Stimulated activated CD8-positive, alpha-beta memory T cell treated with anti-CD3 and anti-CD28 coated beads, Interleukin-4, amount 100 ng/mL, for 24 hours (primary cell): ENCODE data around the gene RUNDC3A.

Experiments used
- DNase-seq: peaks from one replicate; pipeline ENCODE4 v3.0.0-alpha.2; 2020; ENCODE audit warnings: low read depth

The RUNDC3A gene

GRCh38 chr17:44283344-44284023 is 24.9 kb upstream of the RUNDC3A start:
- DNase-seq: no peak

DNA sequence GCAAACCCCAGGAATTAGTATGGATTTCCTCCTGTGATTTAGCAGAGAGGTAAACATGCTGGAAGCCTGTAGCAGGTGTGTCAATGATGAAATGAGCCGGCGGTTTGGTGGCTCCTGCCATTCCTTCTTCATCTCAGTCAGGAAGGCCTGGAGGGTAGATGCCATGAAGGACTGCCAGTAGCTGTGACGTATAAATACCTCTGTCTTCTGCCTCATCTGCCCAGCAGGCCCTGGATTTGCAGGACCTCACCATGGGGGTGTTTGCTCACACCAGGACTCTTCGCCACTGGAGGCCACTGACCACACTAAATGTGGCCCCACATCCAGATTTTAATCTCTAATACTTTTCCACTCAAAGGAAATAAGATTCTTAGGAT is 24.4 kb upstream of the RUNDC3A start:
- DNase-seq: no peak

DNA sequence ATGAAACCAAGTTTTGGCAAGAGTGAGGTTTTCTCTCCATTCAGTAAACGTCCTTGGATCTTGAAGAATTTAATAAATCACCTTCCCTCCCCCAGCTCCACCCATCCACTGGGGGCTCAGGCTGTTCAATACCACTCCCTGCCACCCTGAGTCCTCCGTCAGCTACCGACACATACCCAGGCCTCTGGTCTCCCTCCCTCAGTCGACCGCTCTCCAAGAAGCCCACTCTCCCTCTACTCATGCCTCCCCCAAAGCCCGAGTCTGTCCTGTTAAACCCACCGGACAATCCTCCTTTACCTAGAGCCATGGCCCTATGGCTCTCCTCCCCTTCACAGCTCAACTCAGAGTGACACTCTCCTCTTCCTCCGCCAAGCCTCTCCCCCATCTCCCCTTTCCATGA is 20.8 kb upstream of the RUNDC3A start:
- DNase-seq: no peak

- no peak for DNase-seq
Observed at GRCh38 chr17:44293509-44294226, 14.7 kb upstream of the RUNDC3A start.

DNA sequence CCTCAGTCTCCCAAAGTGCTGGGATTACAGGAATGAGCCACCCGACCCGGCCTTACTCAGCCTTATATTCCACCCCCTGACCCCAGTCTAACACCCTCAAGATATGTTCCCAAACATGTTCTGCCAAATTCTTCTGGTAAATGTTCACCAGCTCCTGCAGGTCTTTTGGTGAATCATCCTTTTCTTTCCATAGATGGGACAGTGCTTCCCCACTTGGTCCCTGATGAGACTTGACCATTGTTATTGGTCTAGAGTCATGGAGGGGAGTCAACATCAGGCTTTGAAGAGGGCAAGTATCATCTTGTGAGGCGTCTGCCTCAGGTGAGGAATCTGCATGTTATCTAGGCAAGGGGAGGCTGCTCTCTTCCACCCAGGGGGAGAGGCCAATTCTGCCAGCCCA is 10.4 kb upstream of the RUNDC3A start:
- DNase-seq: no peak

DNA sequence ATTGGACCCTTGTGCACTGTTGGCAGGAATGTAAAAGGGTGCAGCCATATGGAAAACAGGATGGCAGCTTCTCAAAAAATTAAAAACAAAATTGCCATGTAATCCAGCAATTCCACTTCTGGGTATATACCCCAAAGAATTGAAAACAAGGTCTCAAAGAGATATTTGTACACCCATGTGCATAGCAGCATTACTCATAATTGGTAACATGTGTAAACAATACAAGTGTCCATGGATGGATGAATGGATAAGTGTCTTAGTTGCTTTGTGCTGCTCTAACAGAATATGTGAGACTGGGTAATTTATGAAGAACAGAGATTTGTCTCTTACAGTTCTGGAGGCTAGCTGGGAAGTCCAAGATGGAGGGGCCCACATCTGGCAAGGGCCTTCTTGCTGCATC is 3.8 kb upstream of the RUNDC3A start:
- DNase-seq: no peak

DNA sequence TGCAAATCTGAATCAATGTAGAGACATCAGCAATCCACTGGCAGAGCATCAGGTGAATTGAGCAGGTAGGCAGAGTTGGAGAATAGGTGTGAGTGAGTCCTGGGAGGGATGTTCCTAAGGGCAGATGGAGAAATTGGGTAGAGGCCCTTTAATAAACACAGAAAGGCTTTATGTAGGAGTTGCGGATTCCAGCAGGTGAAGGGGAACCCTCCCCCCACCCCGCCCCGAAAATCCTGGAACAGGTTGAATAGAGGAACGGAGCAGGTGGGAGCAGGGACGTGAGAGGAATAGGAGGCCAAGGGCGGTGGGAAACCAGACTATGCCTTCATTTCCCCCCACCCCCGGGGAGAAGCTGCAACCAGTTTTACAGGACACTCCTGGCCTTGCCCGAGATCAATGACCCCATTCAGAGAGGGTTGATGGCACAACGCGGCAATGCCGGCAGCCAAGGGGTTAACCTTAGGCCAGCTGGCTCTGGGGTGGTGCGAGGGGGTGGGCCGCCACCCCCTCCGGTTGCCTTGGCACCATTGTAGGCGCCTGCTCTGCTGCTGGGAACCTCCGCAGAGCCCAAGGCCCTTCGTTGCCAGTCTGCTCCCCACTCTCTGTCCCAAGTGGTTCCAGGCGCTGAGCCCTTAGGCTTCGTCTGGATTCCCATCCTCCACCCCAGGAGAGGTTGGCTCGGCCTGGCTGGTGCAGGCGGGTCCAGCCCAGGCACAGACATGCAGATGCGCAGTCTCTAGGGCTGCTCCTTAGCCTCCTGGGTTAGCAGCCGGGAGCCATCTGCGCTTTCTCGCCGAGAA is 814 bp upstream of the RUNDC3A start:
- no peak for DNase-seq

DNA sequence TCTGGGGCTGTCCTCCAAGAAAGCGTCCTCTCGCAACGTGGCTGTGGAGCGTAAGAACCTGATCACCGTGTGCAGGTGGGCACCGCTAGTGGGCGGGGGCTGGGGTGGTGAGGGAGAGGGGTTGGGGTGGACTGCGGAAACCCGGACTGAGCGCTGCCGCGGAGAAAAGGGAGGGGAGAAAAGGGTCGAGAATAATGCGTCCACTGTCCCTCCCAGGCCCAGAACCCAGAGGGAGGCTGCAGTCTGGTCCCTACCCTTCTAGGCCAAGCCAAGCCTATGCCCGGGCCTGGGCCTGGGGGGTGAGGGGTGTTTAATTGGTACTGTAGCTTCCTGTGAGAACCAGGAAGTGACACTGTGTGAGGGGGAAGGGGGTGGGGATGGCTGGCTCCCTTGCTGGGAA is 464 bp downstream of the RUNDC3A start:
- DNase-seq: no peak

DNA sequence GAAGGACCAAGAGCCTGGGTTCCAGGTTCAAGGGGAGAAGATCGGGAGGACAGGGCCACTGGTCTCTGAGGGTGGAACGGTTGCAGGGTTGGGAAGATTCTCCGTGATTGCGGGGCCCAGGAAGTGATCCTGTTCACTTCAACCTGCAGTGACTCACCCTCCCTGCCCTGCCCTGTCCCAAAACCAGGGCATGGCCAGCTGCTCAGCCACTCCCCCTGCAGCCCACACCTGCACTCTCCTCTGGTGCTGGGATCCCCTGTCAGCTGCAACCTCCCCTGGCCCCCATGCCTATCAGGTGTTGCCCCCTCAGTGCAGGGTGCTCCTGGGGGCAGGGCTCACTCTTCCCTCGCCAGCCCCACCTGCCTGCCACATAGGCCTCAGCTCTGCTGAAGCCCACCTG is 1.1 kb downstream of the RUNDC3A start:
- DNase-seq: no peak

- no peak for DNase-seq
Observed at GRCh38 chr17:44310188-44310587, 1.8 kb downstream of the RUNDC3A start.

- DNase-seq: no peak
Observed at GRCh38 chr17:44310609-44311376, 2.4 kb downstream of the RUNDC3A start.

- DNase-seq: no peak
Observed at GRCh38 chr17:44311562-44312181, 3.3 kb downstream of the RUNDC3A start.

DNA sequence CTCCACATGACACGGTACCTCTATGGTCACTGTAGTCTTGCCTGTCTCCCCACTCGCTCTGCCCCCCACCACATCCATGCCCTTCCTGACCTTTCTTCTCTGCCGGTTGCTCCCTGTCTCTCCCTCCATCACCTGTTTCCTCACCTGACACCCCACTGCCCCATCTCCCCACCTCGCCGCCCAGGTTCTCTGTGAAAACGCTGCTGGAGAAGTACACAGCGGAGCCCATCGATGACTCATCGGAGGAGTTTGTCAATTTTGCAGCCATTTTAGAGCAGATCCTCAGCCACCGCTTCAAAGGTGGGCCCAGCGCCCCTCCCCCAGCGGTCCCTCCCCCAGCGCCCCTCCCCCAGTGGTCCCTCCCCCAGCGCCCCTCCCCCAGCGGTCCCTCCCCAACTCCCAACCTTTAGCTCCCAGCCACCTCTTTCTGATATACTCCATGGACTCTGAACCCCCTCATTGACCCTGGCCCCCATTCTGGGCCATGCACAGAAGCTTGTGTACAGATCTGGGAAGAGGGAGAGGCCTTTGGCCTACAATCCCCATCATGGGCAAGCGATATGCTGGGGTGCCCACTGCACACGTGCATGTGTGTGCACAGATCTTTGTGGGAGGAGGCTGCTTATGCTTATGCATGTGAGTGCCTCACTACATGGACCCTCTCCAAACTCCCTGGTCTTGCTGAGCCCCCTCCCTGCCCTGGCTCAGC is 4.1 kb downstream of the RUNDC3A start:
- no peak for DNase-seq

DNA sequence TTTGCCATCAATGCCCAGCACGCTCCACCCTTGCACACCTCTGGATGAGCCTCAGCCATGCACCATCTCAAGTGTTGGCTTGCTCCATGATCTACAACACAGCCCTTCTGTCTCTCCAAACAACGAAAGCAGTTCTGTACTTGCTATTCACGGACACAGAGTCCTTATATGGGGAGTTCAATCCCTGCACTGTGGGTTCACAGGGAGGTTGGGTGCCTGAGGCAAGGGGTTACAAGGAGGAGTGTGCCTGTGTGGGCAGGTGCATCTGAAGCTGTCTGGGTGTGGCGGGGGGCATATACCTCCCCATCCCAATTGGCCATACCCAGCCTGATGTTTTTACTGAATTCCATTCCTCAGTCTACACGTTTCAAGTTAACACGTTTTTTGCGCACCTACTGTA is 5.6 kb downstream of the RUNDC3A start:
- DNase-seq: no peak

- DNase-seq: no peak
Observed at GRCh38 chr17:44314524-44314868, 6.1 kb downstream of the RUNDC3A start.

GRCh38 chr17:44314869-44315661 is 6.7 kb downstream of the RUNDC3A start:
- DNase-seq: peak; percentile 35

DNA sequence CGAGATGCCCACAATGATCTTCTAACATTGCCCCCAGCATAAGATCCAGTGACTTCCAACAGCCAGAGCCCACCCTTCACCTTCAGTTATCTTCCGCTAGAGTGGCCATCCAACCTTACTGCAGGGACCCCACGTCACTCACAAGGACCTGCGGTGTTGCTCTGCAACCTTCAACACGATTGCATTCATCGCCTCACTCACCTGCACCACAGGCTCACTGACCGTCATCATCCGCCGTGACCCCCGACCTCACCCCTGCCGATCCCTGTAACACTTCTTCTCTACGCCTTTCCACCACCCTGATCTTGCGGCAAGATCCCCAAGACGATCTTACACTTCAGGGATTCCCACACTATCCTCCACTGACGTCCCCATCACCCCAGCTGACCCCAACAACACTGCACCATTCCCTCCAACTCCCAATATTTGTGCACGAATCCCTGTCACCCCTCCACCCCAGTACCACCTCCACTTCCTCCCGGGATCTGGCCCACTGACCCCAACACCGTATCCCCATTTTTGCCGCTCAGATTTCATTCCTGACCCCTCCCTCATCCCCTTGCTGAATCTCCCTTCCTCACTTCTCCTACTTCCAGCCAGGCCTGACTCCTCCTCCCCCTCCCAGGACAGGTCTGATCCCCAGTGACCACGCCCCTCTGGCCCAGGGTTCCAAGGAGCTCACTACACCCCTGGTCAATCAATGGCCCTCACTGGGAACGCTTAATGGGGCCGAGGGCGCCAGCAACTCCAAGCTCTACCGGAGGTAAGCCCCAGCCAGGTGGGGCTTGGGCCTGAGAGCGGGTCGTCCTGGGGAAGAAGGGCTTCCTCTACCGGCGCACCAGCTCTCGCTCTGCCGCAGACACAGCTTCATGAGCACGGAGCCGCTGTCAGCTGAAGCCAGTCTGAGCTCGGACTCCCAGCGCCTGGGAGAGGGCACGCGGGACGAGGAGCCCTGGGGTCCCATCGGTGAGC is 7.6 kb downstream of the RUNDC3A start:
- no peak for DNase-seq

GRCh38 chr17:44317545-44317944 is 9.1 kb downstream of the RUNDC3A start:
- DNase-seq: no peak
